NCI-H748 (cell line): ENCODE measurements around the gene SHANK1.
A peak's percentile ranks its signal among the peaks of the same experiment; 100 is the strongest.

ENCODE experiments used
- DNase-seq: peaks from one replicate; lab custom pipeline; 2025; ENCODE audit not compliant: unreplicated experiment; lab: John Stamatoyannopoulos, UW

The SHANK1 gene

GRCh38 chr19:50713556-50714236 is 5.9 kb downstream of the SHANK1 start:
- no peak for DNase-seq

GRCh38 chr19:50712833-50713232 is 6.8 kb downstream of the SHANK1 start:
- no peak for DNase-seq

- no peak for DNase-seq
Measured at GRCh38 chr19:50711805-50712204, 7.8 kb downstream of the SHANK1 start.

GRCh38 chr19:50711196-50711595 is 8.4 kb downstream of the SHANK1 start:
- no peak for DNase-seq

- DNase-seq, result no peak
Measured at GRCh38 chr19:50710612-50711011, 9.0 kb downstream of the SHANK1 start.

- DNase-seq, result peak; percentile 39
Measured at GRCh38 chr19:50710094-50710493, 9.5 kb downstream of the SHANK1 start.

GRCh38 chr19:50708179-50708879 is 11.3 kb downstream of the SHANK1 start:
- no peak for DNase-seq

GRCh38 chr19:50706387-50706786 is 13.2 kb downstream of the SHANK1 start:
- no peak for DNase-seq

GRCh38 chr19:50705422-50706019 is 14.1 kb downstream of the SHANK1 start:
- peak; percentile 71 for DNase-seq

GRCh38 chr19:50703915-50704796 is 15.4 kb downstream of the SHANK1 start:
- DNase-seq, result peak; percentile 55

GRCh38 chr19:50702871-50703829 is 16.5 kb downstream of the SHANK1 start:
- no peak for DNase-seq

GRCh38 chr19:50702158-50702870 is 17.3 kb downstream of the SHANK1 start:
- no peak for DNase-seq

GRCh38 chr19:50701367-50701985 is 18.1 kb downstream of the SHANK1 start:
- DNase-seq, result no peak

- no peak for DNase-seq
Measured at GRCh38 chr19:50697414-50698124, 22.0 kb downstream of the SHANK1 start.

GRCh38 chr19:50696094-50696483 is 23.5 kb downstream of the SHANK1 start:
- DNase-seq, result no peak

GRCh38 chr19:50695251-50696093 is 24.1 kb downstream of the SHANK1 start:
- peak; percentile 90 for DNase-seq

- DNase-seq, result peak; percentile 45
Measured at GRCh38 chr19:50694815-50695145, 24.8 kb downstream of the SHANK1 start.
